ENCODE measurements around the gene MYO9B.

DNA sequence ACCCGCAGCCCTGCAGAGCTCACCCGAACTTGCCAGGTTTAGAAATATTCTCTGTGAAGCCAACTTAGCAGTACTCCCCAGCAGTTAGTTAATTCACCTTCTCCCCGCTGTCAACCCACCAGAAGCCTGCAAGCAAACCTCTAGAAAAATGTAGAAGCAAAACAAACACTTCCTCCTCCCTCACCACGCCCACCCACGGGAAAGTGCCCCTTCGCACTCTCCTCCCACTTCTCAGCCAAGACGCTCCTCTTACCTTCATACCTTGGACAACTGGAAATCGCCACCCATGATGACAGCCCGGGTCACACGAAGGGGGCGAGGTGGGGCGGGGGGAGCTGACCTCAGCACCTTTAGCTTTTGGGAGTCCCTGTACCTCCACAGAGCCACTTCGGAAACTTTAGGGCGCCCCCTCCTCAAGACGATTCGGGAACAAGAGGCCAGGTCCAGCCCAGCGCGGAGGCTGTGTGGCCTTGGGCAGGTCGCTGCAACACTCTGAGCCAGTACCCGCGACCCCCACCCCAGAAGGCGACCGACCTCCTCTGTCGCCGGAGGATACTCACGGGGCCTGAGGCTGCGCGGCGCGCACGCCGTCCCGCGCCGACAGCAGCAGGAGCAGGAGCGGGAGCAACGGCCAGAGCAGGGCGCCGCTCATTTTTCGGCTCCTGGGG lies 49.5 kb upstream of the MYO9B start:
- TF ChIP-seq GATA2 (IDR thresholded peaks at IDR 0.05; ENCODE audit: low read depth, low read length) (no peak), GATA3 (IDR thresholded peaks at IDR 0.05; ENCODE audit: low read depth, low read length) (no peak)

Measured in SH-SY5Y (cell line).